ENCODE measurements around the gene CARD8. TPM values are rescaled to one million over a fixed set of nuclear protein-coding genes. Genes with fewer than 3 reads are reported as not detected.
"Not testable (repeated sequence)": the region's sequence is repeated elsewhere in the genome, so short reads cannot be mapped to it uniquely, and the experiment has no call there.

The CARD8 gene
- polyA plus RNA-seq, 10 donors, result 29.1 to 62.3 (median 39.7) TPM

GRCh38 chr19:48269617-48270026, 13.9 kb upstream of the CARD8 start:
- DNase-seq, result not testable (repeated sequence)

GRCh38 chr19:48265326-48265725, 9.6 kb upstream of the CARD8 start:
- DNase-seq, result not testable (repeated sequence)

GRCh38 chr19:48260359-48260714, 4.6 kb upstream of the CARD8 start:
- DNase-seq, result not testable (repeated sequence)

GRCh38 chr19:48258992-48259391, 3.3 kb upstream of the CARD8 start:
- not testable (repeated sequence) for DNase-seq

- no peak for DNase-seq
Observed at GRCh38 chr19:48258350-48258749, 2.6 kb upstream of the CARD8 start.

- DNase-seq, result no peak
Observed at GRCh38 chr19:48254529-48254970, 1.2 kb downstream of the CARD8 start.

GRCh38 chr19:48253999-48254398, 1.7 kb downstream of the CARD8 start:
- DNase-seq, result no peak

GRCh38 chr19:48252609-48253008, 3.1 kb downstream of the CARD8 start:
- no peak for DNase-seq

GRCh38 chr19:48250290-48251025, 5.3 kb downstream of the CARD8 start:
- DNase-seq, result no peak

GRCh38 chr19:48249502-48250014, 6.2 kb downstream of the CARD8 start:
- peak in 2 of 3 donors; percentile 34 to 63 for DNase-seq

- DNase-seq, result no peak
Observed at GRCh38 chr19:48248081-48248833, 7.5 kb downstream of the CARD8 start.

GRCh38 chr19:48247212-48247611, 8.5 kb downstream of the CARD8 start:
- no peak for DNase-seq

- DNase-seq, result no peak
Observed at GRCh38 chr19:48246101-48246500, 9.6 kb downstream of the CARD8 start.

- DNase-seq, result no peak
Observed at GRCh38 chr19:48244281-48244680, 11.4 kb downstream of the CARD8 start.

- not testable (repeated sequence) for DNase-seq
Observed at GRCh38 chr19:48241771-48242170, 13.9 kb downstream of the CARD8 start.

- DNase-seq, result no peak
Observed at GRCh38 chr19:48239582-48240141, 16.1 kb downstream of the CARD8 start.

- DNase-seq, result no peak
Observed at GRCh38 chr19:48239120-48239519, 16.6 kb downstream of the CARD8 start.

GRCh38 chr19:48237057-48237456, 18.7 kb downstream of the CARD8 start:
- no peak for DNase-seq

GRCh38 chr19:48230555-48231129, 25.1 kb downstream of the CARD8 start:
- DNase-seq, result no peak

- no peak for DNase-seq
Observed at GRCh38 chr19:48221628-48222027, 34.1 kb downstream of the CARD8 start.

GRCh38 chr19:48220784-48221183, 34.9 kb downstream of the CARD8 start:
- DNase-seq, result not testable (repeated sequence)

- DNase-seq, result no peak
Observed at GRCh38 chr19:48218997-48219396, 36.7 kb downstream of the CARD8 start.
